ENCODE data around the gene DIPK2A.
A peak's percentile ranks its signal among the peaks of the same experiment; 100 is the strongest.

DIPK2A gene

GRCh38 chr3:143950810-143951209 lies 20.8 kb upstream of the DIPK2A start:
- TF ChIP-seq CTCF (IDR thresholded peaks at IDR 0.05; ENCODE audit: insufficient read depth, low read depth, low read length, missing control alignments), result no peak
- no peak for DNase-seq (ENCODE audit: low read depth)
- H3K4me3 ChIP-seq (ENCODE audit: low read depth, low read length), result no peak overlapping the region

GRCh38 chr3:143951351-143951971 lies 20.2 kb upstream of the DIPK2A start:
- DNase-seq (ENCODE audit: low read depth), result peak; percentile 63
- TF ChIP-seq CTCF (IDR thresholded peaks at IDR 0.05; ENCODE audit: insufficient read depth, low read depth, low read length, missing control alignments), result peak; percentile 68
- no peak overlapping the region for H3K4me3 ChIP-seq (ENCODE audit: low read depth, low read length)

- TF ChIP-seq CTCF (IDR thresholded peaks at IDR 0.05; ENCODE audit: insufficient read depth, low read depth, low read length, missing control alignments), result no peak
- peak; percentile 19 for DNase-seq (ENCODE audit: low read depth)
- H3K4me3 ChIP-seq (ENCODE audit: low read depth, low read length), result no peak overlapping the region
Measured at GRCh38 chr3:143952569-143953072, 19.0 kb upstream of the DIPK2A start.

GRCh38 chr3:143955113-143955512 lies 16.5 kb upstream of the DIPK2A start:
- no peak overlapping the region for H3K4me3 ChIP-seq (ENCODE audit: low read depth, low read length)
- DNase-seq (ENCODE audit: low read depth), result no peak
- TF ChIP-seq CTCF (IDR thresholded peaks at IDR 0.05; ENCODE audit: insufficient read depth, low read depth, low read length, missing control alignments), result no peak

GRCh38 chr3:143956838-143957237 lies 14.8 kb upstream of the DIPK2A start:
- DNase-seq (ENCODE audit: low read depth), result no peak
- no peak for TF ChIP-seq CTCF (IDR thresholded peaks at IDR 0.05; ENCODE audit: insufficient read depth, low read depth, low read length, missing control alignments)
- H3K4me3 ChIP-seq (ENCODE audit: low read depth, low read length), result no peak overlapping the region

GRCh38 chr3:143957453-143957852 lies 14.2 kb upstream of the DIPK2A start:
- no peak for TF ChIP-seq CTCF (IDR thresholded peaks at IDR 0.05; ENCODE audit: insufficient read depth, low read depth, low read length, missing control alignments)
- no peak overlapping the region for H3K4me3 ChIP-seq (ENCODE audit: low read depth, low read length)
- no peak for DNase-seq (ENCODE audit: low read depth)

GRCh38 chr3:143958966-143959365 lies 12.7 kb upstream of the DIPK2A start:
- TF ChIP-seq CTCF (IDR thresholded peaks at IDR 0.05; ENCODE audit: insufficient read depth, low read depth, low read length, missing control alignments), result no peak
- DNase-seq (ENCODE audit: low read depth), result no peak
- H3K4me3 ChIP-seq (ENCODE audit: low read depth, low read length), result no peak overlapping the region

All from GM12865 (cell line).